ENCODE data around the gene CERS6.

CERS6 gene

GRCh38 chr2:168452781-168453180 lies 3.3 kb upstream of the CERS6 start:
- DNase-seq: no peak
- no peaks in the 10 kb centered on the region for H3K36me3 ChIP-seq (ENCODE audit: control insufficient read depth in 4 of 4, insufficient read depth in 4 of 4, low read length in 3 of 4)
- POLR2A ChIA-PET: no interaction called here
- H3K4me3 ChIP-seq (ENCODE audit: control insufficient read depth in 1 of 7, extremely low read depth in 1 of 7, insufficient read depth in 4 of 7, low read depth in 2 of 7, low read length in 6 of 7): no peak overlapping the region
- peaks cover 0 to 6% (median 0%) of the 10 kb centered on the region in 5 experiments for H3K9me3 ChIP-seq (ENCODE audit: control extremely low read depth in 1 of 5, control insufficient read depth in 4 of 5, insufficient read depth in 2 of 5, low read depth in 1 of 5, low read length in 4 of 5)
- H3K27me3 ChIP-seq (replicated peaks in 2 of 5; ENCODE audit: control insufficient read depth in 4 of 5, insufficient read depth in 5 of 5, low read length in 4 of 5): no peaks in the 10 kb centered on the region
- H3K27ac ChIP-seq (ENCODE audit: insufficient read depth in 1 of 2, low read depth in 1 of 2, low read length in 2 of 2, poor library complexity in 1 of 2, severe bottlenecking in 2 of 2): no peak overlapping the region
- CTCF ChIA-PET: no interaction called here
- peaks cover 5 to 15% (median 9%) of the 10 kb centered on the region in 4 experiments for H3K4me1 ChIP-seq (ENCODE audit: control extremely low read depth in 1 of 4, control insufficient read depth in 4 of 4, insufficient read depth in 4 of 4, low read length in 3 of 4)
- WGBS (ENCODE audit: insufficient coverage): 100% methylated on average over 2 of the region's 3 CpGs

- POLR2A ChIA-PET: no interaction called here
- Histone ChIP-seq H3K27me3 (replicated peaks in 2 of 5; ENCODE audit: control insufficient read depth in 4 of 5, insufficient read depth in 5 of 5, low read length in 4 of 5) (no peaks in the 10 kb centered on the region), H3K4me1 (ENCODE audit: control extremely low read depth in 1 of 4, control insufficient read depth in 4 of 4, insufficient read depth in 4 of 4, low read length in 3 of 4) (peaks cover 8 to 22% (median 15%) of the 10 kb centered on the region in 4 experiments), H3K4me3 (ENCODE audit: control insufficient read depth in 1 of 7, extremely low read depth in 1 of 7, insufficient read depth in 4 of 7, low read depth in 2 of 7, low read length in 6 of 7) (no peak overlapping the region), H3K36me3 (ENCODE audit: control insufficient read depth in 4 of 4, insufficient read depth in 4 of 4, low read length in 3 of 4) (no peaks in the 10 kb centered on the region), H3K9me3 (ENCODE audit: control extremely low read depth in 1 of 5, control insufficient read depth in 4 of 5, insufficient read depth in 2 of 5, low read depth in 1 of 5, low read length in 4 of 5) (peaks cover 0 to 6% (median 0%) of the 10 kb centered on the region in 5 experiments), H3K27ac (ENCODE audit: insufficient read depth in 1 of 2, low read depth in 1 of 2, low read length in 2 of 2, poor library complexity in 1 of 2, severe bottlenecking in 2 of 2) (no peak overlapping the region)
- CTCF ChIA-PET: no interaction called here
- no peak for DNase-seq
- WGBS (ENCODE audit: insufficient coverage): 100% methylated on average over 3 of the region's 3 CpGs
Measured at GRCh38 chr2:168453404-168453803, 2.7 kb upstream of the CERS6 start.

DNA sequence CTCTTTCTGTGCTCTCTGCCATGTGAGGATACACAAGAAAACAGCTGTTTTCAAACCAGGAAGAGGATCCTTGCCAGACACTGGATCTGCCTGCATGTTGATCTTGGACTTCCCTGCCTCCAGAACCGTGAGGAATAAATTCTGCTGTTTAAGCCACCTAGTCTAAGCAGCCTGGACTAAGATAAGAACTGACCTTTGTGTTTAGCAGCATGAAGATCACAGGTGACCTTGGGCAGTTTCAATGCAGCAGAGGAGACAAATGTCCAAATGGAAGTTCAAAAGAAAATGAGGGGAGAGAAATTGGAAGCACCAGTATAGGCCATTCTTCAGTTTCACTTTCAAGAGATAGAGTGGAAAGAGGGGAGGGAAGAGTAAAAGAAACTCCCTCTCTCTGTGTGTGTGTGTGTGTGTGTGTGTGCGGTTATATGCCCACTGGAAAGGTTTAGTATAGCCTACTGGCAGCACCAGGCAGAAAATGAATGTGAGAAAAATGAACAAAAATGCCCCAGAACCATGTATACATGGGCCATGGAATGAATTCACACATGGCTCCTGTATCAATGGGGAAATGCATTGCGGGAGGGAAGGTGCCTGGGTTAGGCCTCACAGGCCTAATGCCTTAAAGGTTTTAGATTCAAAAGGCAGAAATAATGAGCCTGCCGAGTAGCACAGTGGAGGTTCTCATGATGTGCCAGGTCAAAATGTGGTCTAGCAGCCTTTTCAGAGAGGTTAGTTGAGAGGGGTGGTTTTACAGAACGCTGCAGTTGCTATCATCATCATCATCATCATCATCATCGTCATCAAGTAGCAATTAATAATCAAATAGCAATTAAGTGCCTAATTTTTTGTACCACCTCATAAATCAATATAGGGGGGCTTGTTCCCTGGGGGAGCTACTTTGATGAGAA lies 1.1 kb upstream of the CERS6 start:
- peak overlapping the region in 5 of 7 experiments; percentile 79 to 99 (median 84) for H3K4me3 ChIP-seq (ENCODE audit: control insufficient read depth in 1 of 7, extremely low read depth in 1 of 7, insufficient read depth in 4 of 7, low read depth in 2 of 7, low read length in 6 of 7)
- H3K9me3 ChIP-seq (ENCODE audit: control extremely low read depth in 1 of 5, control insufficient read depth in 4 of 5, insufficient read depth in 2 of 5, low read depth in 1 of 5, low read length in 4 of 5): peaks cover 0 to 6% (median 0%) of the 10 kb centered on the region in 5 experiments
- DNase-seq: peak in 2 of 3 donors; percentile 40 to 53
- ChIA-PET CTCF (no interaction called here), POLR2A (interaction anchor here (0.6 kb wide), 1 partner anchor 147 kb away, joined by 3 read pairs; no protein-coding TSS in a partner anchor)
- WGBS (ENCODE audit: insufficient coverage): 97% methylated on average over 3 of the region's 6 CpGs
- H3K4me1 ChIP-seq (ENCODE audit: control extremely low read depth in 1 of 4, control insufficient read depth in 4 of 4, insufficient read depth in 4 of 4, low read length in 3 of 4): peaks cover 8 to 28% (median 20%) of the 10 kb centered on the region in 4 experiments
- H3K36me3 ChIP-seq (ENCODE audit: control insufficient read depth in 4 of 4, insufficient read depth in 4 of 4, low read length in 3 of 4): no peaks in the 10 kb centered on the region
- no peaks in the 10 kb centered on the region for H3K27me3 ChIP-seq (replicated peaks in 2 of 5; ENCODE audit: control insufficient read depth in 4 of 5, insufficient read depth in 5 of 5, low read length in 4 of 5)
- no peak overlapping the region for H3K27ac ChIP-seq (ENCODE audit: insufficient read depth in 1 of 2, low read depth in 1 of 2, low read length in 2 of 2, poor library complexity in 1 of 2, severe bottlenecking in 2 of 2)

- 0% methylated on average over 39 of the region's 61 CpGs for WGBS (ENCODE audit: insufficient coverage)
- DNase-seq: peak; percentile 42 to 77 (median 65)
Measured at GRCh38 chr2:168456521-168457189, 583 bp downstream of the CERS6 start.

GRCh38 chr2:168457190-168457895 lies 1.3 kb downstream of the CERS6 start:
- peak overlapping the region; percentile 61 to 82 for H3K27ac ChIP-seq (ENCODE audit: insufficient read depth in 1 of 2, low read depth in 1 of 2, low read length in 2 of 2, poor library complexity in 1 of 2, severe bottlenecking in 2 of 2)
- H3K36me3 ChIP-seq (ENCODE audit: control insufficient read depth in 4 of 4, insufficient read depth in 4 of 4, low read length in 3 of 4): peaks cover 0 to 2% (median 0%) of the 10 kb centered on the region in 4 experiments
- CTCF ChIA-PET: interaction anchor here (0.7 to 1.1 kb wide), 2 partner anchors 25 to 201 kb away, joined by 3 read pairs; no protein-coding TSS in a partner anchor
- DNase-seq: peak; percentile 32 to 65 (median 60)
- POLR2A ChIA-PET: no interaction called here
- peaks cover 0 to 6% (median 0%) of the 10 kb centered on the region in 5 experiments for H3K9me3 ChIP-seq (ENCODE audit: control extremely low read depth in 1 of 5, control insufficient read depth in 4 of 5, insufficient read depth in 2 of 5, low read depth in 1 of 5, low read length in 4 of 5)
- peak overlapping the region; percentile 79 to 99 (median 84) for H3K4me3 ChIP-seq (ENCODE audit: control insufficient read depth in 1 of 7, extremely low read depth in 1 of 7, insufficient read depth in 4 of 7, low read depth in 2 of 7, low read length in 6 of 7)
- 0% methylated on average over 16 of the region's 17 CpGs for WGBS (ENCODE audit: insufficient coverage)
- peaks cover 8 to 32% (median 20%) of the 10 kb centered on the region in 4 experiments for H3K4me1 ChIP-seq (ENCODE audit: control extremely low read depth in 1 of 4, control insufficient read depth in 4 of 4, insufficient read depth in 4 of 4, low read length in 3 of 4)
- H3K27me3 ChIP-seq (replicated peaks in 2 of 5; ENCODE audit: control insufficient read depth in 4 of 5, insufficient read depth in 5 of 5, low read length in 4 of 5): no peaks in the 10 kb centered on the region

More at GRCh38 chr2:168456521-168457189, 583 bp downstream of the CERS6 start:
- Histone ChIP-seq H3K4me1 (ENCODE audit: control extremely low read depth in 1 of 4, control insufficient read depth in 4 of 4, insufficient read depth in 4 of 4, low read length in 3 of 4) (peaks cover 8 to 32% (median 20%) of the 10 kb centered on the region in 4 experiments), H3K4me3 (ENCODE audit: control insufficient read depth in 1 of 7, extremely low read depth in 1 of 7, insufficient read depth in 4 of 7, low read depth in 2 of 7, low read length in 6 of 7) (peak overlapping the region; percentile 79 to 99 (median 84)), H3K36me3 (ENCODE audit: control insufficient read depth in 4 of 4, insufficient read depth in 4 of 4, low read length in 3 of 4) (peaks cover 0 to under 1% (median 0%) of the 10 kb centered on the region in 4 experiments), H3K9me3 (ENCODE audit: control extremely low read depth in 1 of 5, control insufficient read depth in 4 of 5, insufficient read depth in 2 of 5, low read depth in 1 of 5, low read length in 4 of 5) (peaks cover 0 to 6% (median 0%) of the 10 kb centered on the region in 5 experiments), H3K27me3 (replicated peaks in 2 of 5; ENCODE audit: control insufficient read depth in 4 of 5, insufficient read depth in 5 of 5, low read length in 4 of 5) (no peaks in the 10 kb centered on the region), H3K27ac (ENCODE audit: insufficient read depth in 1 of 2, low read depth in 1 of 2, low read length in 2 of 2, poor library complexity in 1 of 2, severe bottlenecking in 2 of 2) (peak overlapping the region; percentile 61 to 82)
- CTCF ChIA-PET: no interaction called here
- POLR2A ChIA-PET: interaction anchor here (1.2 kb wide), 1 partner anchor 34 kb away, joined by 4 read pairs; no protein-coding TSS in a partner anchor

- Histone ChIP-seq H3K27ac (ENCODE audit: insufficient read depth in 1 of 2, low read depth in 1 of 2, low read length in 2 of 2, poor library complexity in 1 of 2, severe bottlenecking in 2 of 2) (no peak overlapping the region), H3K4me1 (ENCODE audit: control extremely low read depth in 1 of 4, control insufficient read depth in 4 of 4, insufficient read depth in 4 of 4, low read length in 3 of 4) (peaks cover 8 to 32% (median 20%) of the 10 kb centered on the region in 4 experiments), H3K27me3 (replicated peaks in 2 of 5; ENCODE audit: control insufficient read depth in 4 of 5, insufficient read depth in 5 of 5, low read length in 4 of 5) (no peaks in the 10 kb centered on the region), H3K9me3 (ENCODE audit: control extremely low read depth in 1 of 5, control insufficient read depth in 4 of 5, insufficient read depth in 2 of 5, low read depth in 1 of 5, low read length in 4 of 5) (peaks cover 0 to 6% (median 0%) of the 10 kb centered on the region in 5 experiments), H3K4me3 (ENCODE audit: control insufficient read depth in 1 of 7, extremely low read depth in 1 of 7, insufficient read depth in 4 of 7, low read depth in 2 of 7, low read length in 6 of 7) (peak overlapping the region in 6 of 7 experiments; percentile 79 to 99 (median 86)), H3K36me3 (ENCODE audit: control insufficient read depth in 4 of 4, insufficient read depth in 4 of 4, low read length in 3 of 4) (peaks cover 0 to 2% (median 0%) of the 10 kb centered on the region in 4 experiments)
- CTCF ChIA-PET: interaction anchor here (1.1 kb wide), 1 partner anchor 24 kb away, joined by 3 read pairs; no protein-coding TSS in a partner anchor
- POLR2A ChIA-PET: no interaction called here
- 20% methylated on average over 1 of the region's 1 CpG for WGBS (ENCODE audit: insufficient coverage)
- DNase-seq: no peak
Measured at GRCh38 chr2:168458139-168458538, 2.1 kb downstream of the CERS6 start.

Measured in common myeloid progenitor, CD34-positive (primary cell).